WTC11 (cell line): ENCODE results near the gene ETFB. TPM values are rescaled to one million over a fixed set of nuclear protein-coding genes. Genes with fewer than 3 reads are reported as not detected.
A peak's percentile ranks its signal among the peaks of the same experiment; 100 is the strongest.

Experiments
- ATAC-seq: fragments of 200-7000 bp; cut with Tn5 transposase; 2 replicates; pipeline ENCODE4 v1.10.0; 2021; ENCODE audit warnings: mild to moderate bottlenecking, moderate library complexity
- CTCF ChIA-PET: fragments of 300-600 bp; sonication (Branson Sonifier 250); formaldehyde crosslinking; loops from one replicate; lab custom pipeline; 2021; ENCODE audit warnings: antibody characterized with exemption; lab: Charles Lee
- POLR2A ChIA-PET: fragments of 350-600 bp; sonication (Branson Sonifier 250); formaldehyde crosslinking; loops from one replicate; lab custom pipeline; 2021; ENCODE audit warnings: antibody characterized with exemption; lab: Charles Lee
- DNase-seq: peaks from one replicate; pipeline ENCODE4 v3.0.0; 2021; ENCODE audit warnings: low spot score
- H3K27ac Mint-ChIP-seq: 2 replicates; pipeline ENCODE4 v1.8.0; 2021; ENCODE audit warnings: mixed read lengths
- H3K27me3 Mint-ChIP-seq: 2 replicates; pipeline ENCODE4 v1.8.0; 2021; ENCODE audit warnings: low read depth, mild to moderate bottlenecking, moderate library complexity, mixed read lengths
- H3K36me3 Mint-ChIP-seq: 2 replicates; pipeline ENCODE4 v1.8.0; 2021; ENCODE audit warnings: mixed read lengths
- H3K4me1 Mint-ChIP-seq: 2 replicates; pipeline ENCODE4 v1.8.0; 2022; ENCODE audit warnings: mixed read lengths
- H3K4me3 Mint-ChIP-seq: 2 replicates; pipeline ENCODE4 v1.8.0; 2021; ENCODE audit warnings: mild to moderate bottlenecking, moderate library complexity, mixed read lengths
- H3K9me3 Mint-ChIP-seq: 2 replicates; pipeline ENCODE4 v1.8.0; 2021; ENCODE audit warnings: mixed read lengths
- AFF4 ChIP-seq: sonication (generic); formaldehyde crosslinking; IDR thresholded peaks from 2 replicates; pipeline ENCODE4 v1.8.1; 2023; ENCODE audit warnings: mild to moderate bottlenecking, missing genetic modification reagents, borderline replicate concordance
- AR ChIP-seq: fragments of 250-450 bp; sonication (Bioruptor Pico); IDR thresholded peaks from 2 replicates; pipeline ENCODE4 v1.9.0; 2021; ENCODE audit warnings: mild to moderate bottlenecking
- CDX4 ChIP-seq: fragments of 250-450 bp; sonication (Bioruptor Pico); IDR thresholded peaks from 2 replicates; pipeline ENCODE4 v1.9.0; 2021; ENCODE audit warnings: moderate library complexity, mild to moderate bottlenecking, inconsistent platforms, borderline replicate concordance
- ESRRA ChIP-seq: sonication (generic); formaldehyde crosslinking; IDR thresholded peaks from 2 replicates; pipeline ENCODE4 v1.8.1; 2022; ENCODE audit warnings: mild to moderate bottlenecking, missing genetic modification reagents, borderline replicate concordance
- GABPB1 ChIP-seq: sonication (generic); formaldehyde crosslinking; IDR thresholded peaks from 2 replicates; pipeline ENCODE4 v1.8.1; 2023; ENCODE audit warnings: mild to moderate bottlenecking, missing genetic modification reagents
- GTF2I ChIP-seq: fragments of 250-450 bp; sonication (Bioruptor Pico); conservative IDR thresholded peaks from 2 replicates; pipeline ENCODE4 v1.4.0; 2021; ENCODE audit warnings: mild to moderate bottlenecking
- HMGXB4 ChIP-seq: sonication (generic); formaldehyde crosslinking; IDR thresholded peaks from 2 replicates; pipeline ENCODE4 v1.8.1; 2023; ENCODE audit warnings: mild to moderate bottlenecking, moderate library complexity, missing genetic modification reagents
- RELA ChIP-seq: sonication (generic); formaldehyde crosslinking; IDR thresholded peaks from 2 replicates; pipeline ENCODE4 v1.8.1; 2022; ENCODE audit warnings: missing genetic modification reagents, mild to moderate bottlenecking, borderline replicate concordance
- SMAD4 ChIP-seq: sonication (generic); formaldehyde crosslinking; IDR thresholded peaks from 2 replicates; pipeline ENCODE4 v1.8.0; 2022; ENCODE audit warnings: mild to moderate bottlenecking, missing genetic modification reagents
- SP1 ChIP-seq: sonication (generic); formaldehyde crosslinking; conservative IDR thresholded peaks from 2 replicates; pipeline ENCODE4 v1.8.1; 2022; ENCODE audit warnings: missing genetic modification reagents
- ZNF138 ChIP-seq: sonication (generic); formaldehyde crosslinking; conservative IDR thresholded peaks from 2 replicates; pipeline ENCODE4 v1.8.1; 2022; ENCODE audit warnings: mild to moderate bottlenecking, moderate library complexity, missing genetic modification reagents
- total RNA-seq: library from RNA; stranded (reverse); gene quantifications from 3 replicates; pipeline ENCODE4 v1.2.3, GENCODE V29; 2021

Gene ETFB
- total RNA-seq, 1 experiment from 2014 or later: 60.6 TPM

- TF ChIP-seq AFF4 (CRISPR knock-in tag) (no peak), RELA (CRISPR knock-in tag) (no peak), HMGXB4 (CRISPR knock-in tag) (no peak), SMAD4 (CRISPR knock-in tag) (no peak), AR (CRISPR knock-in tag) (no peak), ESRRA (CRISPR knock-in tag) (no peak), ZNF138 (CRISPR knock-in tag) (no peak), GTF2I (CRISPR knock-in tag) (no peak), CDX4 (CRISPR knock-in tag) (no peak), SP1 (CRISPR knock-in tag) (no peak)
Measured at GRCh38 chr19:51391073-51391611, 25.0 kb upstream of the ETFB start (continued).

- POLR2A ChIA-PET: no interaction called here
Measured at GRCh38 chr19:51389143-51389542, 23.0 kb upstream of the ETFB start.

More at GRCh38 chr19:51389143-51389542, 23.0 kb upstream of the ETFB start:
- ATAC-seq: no peak
- H3K27me3 Mint-ChIP-seq: no peaks in the 10 kb centered on the region; the same call in 1 of the 2 replicates
- no peak overlapping the region for H3K4me3 Mint-ChIP-seq
- no peak overlapping the region for H3K27ac Mint-ChIP-seq
- no peaks in the 10 kb centered on the region for H3K9me3 Mint-ChIP-seq
- CTCF ChIA-PET: interaction anchor here (0.6 kb wide), 1 partner anchor 8 kb away, joined by 3 read pairs; no protein-coding TSS in a partner anchor
- H3K36me3 Mint-ChIP-seq: no peaks in the 10 kb centered on the region
- H3K4me1 Mint-ChIP-seq: peaks cover 22% of the 10 kb centered on the region
- TF ChIP-seq HMGXB4 (CRISPR knock-in tag) (no peak), GABPB1 (CRISPR knock-in tag) (0 out of 2 replicates have a peak, but pooled peaks have one; percentile 48)
- DNase-seq: no peak
